Measurements from ENCODE around the gene AFF3.

Gene AFF3

DNA sequence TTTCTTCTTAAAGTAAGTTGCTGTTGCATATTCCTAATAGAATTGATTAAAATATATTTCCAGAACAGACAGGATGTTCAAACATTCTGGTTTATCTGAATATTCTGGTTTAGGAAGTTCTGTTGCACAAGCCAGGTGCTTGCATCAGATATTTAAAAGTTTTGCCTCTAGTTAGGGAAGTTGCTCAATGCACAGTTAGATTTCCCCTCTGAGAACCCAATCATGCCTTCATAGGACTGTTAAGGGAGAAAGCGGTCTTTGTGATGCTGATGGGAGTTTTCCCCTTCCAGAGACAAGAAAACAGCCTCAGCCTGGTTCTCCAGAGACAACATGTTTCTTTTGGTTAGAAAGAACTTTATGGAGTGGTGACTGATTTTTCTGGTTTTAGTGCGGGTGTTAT lies 587.0 kb downstream of the AFF3 start:
- intact Hi-C loops (cut with DNase I), result loop anchor here (5.0 kb wide), 1 partner anchor 687 kb away; no protein-coding TSS in a partner anchor

GRCh38 chr2:99554871-99555270 lies 587.5 kb downstream of the AFF3 start:
- DNase-seq, result no peak
- intact Hi-C loops (cut with DNase I), result loop anchor here (5.0 kb wide), 1 partner anchor 687 kb away; no protein-coding TSS in a partner anchor

More for the DNA sequence above, 587.0 kb downstream of the AFF3 start:
- DNase-seq, result no peak

DNA sequence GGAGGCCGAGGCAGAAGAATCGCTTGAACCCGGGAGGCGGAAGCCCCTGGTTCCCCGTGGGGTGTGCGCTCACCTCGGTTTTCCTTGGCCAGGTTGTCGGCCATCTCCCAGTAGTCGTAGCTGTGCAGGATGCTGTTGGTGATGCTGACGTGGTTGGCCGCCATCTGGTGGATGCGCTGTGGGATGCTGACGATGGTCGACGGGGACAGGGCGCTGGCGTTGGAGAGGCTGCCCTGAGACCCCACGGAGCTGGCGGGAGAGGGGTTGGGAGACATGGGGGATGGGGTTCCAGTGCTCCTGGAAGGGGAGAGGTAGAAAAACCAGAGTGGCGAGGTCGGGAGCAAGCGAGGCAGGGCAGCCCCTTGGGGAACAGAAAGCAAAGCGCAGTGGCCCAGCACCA lies 588.2 kb downstream of the AFF3 start:
- DNase-seq, result no peak
- intact Hi-C loops (cut with DNase I), result no loop called here

GRCh38 chr2:99552529-99552928 lies 589.9 kb downstream of the AFF3 start:
- intact Hi-C loops (cut with DNase I), result no loop called here

DNA sequence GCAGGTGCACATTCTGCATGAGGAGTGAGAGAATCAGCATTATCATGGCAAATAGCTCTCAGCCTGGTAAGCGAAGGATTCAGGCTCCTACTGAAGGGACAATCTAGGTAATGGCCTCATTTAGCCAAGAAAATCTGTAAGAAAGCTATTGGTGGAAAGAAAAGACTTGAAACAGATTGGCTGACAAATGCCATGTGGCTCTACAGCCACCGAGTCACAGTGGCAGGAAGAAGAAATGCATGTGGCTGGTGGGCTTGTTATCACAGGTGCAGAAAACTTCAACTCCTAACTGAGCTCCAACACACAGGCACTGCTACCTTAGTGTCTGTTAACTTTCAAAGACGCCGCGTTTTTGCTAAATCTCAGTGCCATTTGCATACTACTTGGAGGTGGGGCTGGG lies 592.0 kb downstream of the AFF3 start:
- intact Hi-C loops (cut with DNase I), result no loop called here

More at GRCh38 chr2:99552529-99552928, 589.9 kb downstream of the AFF3 start:
- no peak for DNase-seq

DNA sequence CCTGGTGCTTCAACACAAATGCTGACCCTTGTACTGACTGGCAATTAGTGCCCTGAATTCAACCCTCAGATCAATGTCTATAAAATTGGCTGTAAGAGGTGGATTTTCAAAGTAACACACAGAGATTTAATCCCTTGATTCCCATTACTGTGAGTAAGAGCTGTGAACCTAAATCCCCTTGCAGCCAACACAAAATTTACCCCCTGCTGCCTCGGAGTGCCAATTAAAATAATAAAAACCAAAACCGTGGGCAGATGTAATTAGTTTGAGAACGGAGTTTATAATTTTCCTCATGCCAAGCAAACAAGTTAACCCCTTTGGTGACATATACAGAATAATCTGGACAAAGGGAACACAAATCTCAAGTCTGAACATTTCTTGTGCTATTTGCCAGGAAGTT lies 596.8 kb downstream of the AFF3 start:
- DNase-seq, result no peak
- intact Hi-C loops (cut with DNase I), result no loop called here

More for the DNA sequence above, 592.0 kb downstream of the AFF3 start:
- no peak for DNase-seq

DNA sequence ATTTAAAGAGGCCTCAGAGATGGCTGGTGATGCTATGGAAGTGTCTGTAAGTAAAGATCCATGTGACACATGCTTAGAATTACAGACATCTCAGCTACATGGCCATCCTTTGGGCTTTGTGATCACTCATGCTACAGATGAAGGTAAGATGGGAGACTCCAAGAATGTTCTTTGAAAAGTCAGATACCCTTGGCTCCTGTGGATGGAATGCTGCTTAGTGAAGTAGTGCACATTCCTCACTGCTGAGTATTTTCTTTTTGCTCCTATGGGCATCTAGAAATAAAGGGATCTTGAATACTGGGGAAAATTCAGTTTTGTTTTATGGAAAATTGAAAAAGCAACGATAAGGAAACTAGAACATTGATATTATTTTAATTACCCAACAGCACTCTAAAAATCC lies 597.3 kb downstream of the AFF3 start:
- intact Hi-C loops (cut with DNase I), result no loop called here
- DNase-seq, result no peak

- DNase-seq, result no peak
- intact Hi-C loops (cut with DNase I), result no loop called here
These were observed 597.8 kb downstream of the AFF3 start for GRCh38 chr2:99544608-99545007.

DNA sequence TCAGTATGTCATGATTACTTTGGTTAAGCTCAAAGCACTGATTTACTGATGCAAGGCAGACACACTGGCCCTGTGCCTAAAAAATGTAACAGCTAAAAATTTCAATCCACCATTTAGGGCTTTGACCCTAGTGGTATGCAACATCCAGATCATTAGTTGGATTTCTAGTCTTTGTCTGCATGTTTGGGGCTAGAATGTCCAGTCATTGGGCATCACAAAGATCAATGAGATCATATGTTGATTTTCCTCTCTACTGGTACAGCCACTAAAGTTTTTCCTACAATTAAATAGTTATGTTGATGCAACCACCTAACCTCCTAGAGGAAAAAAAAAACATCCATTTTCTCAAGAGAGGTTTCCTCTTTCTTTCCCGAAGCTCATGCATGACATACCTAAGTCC lies 599.1 kb downstream of the AFF3 start:
- no peak for DNase-seq
- intact Hi-C loops (cut with DNase I), result no loop called here

DNA sequence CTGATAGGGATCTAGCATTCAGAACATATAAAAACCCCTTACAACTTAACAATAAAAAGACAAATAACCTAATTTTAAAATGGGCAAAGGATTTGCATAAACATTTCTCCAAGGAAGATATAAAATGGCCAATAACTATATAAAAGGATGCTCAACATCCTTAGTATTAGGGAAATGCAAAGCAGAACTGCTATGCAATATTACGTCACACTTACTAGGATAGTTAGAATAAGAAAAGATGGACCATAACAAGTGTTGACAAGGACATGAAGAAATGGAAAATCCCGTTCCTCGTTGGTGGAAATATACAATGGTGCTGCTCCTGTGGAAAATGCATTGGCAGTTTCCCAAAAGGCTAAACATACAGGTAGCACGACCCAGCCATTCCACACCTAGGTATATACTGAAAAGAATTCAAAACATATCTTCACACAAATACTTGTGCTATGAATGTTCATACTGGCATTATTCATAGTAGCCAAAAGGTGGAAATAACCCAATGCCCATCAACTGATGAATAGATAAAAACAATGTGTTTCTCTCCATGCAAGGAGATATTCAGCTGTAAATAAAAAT lies 604.4 kb downstream of the AFF3 start:
- DNase-seq, result no peak

GRCh38 chr2:99524056-99524455 lies 618.3 kb downstream of the AFF3 start:
- no peak for DNase-seq
- intact Hi-C loops (cut with DNase I), result no loop called here

More for the DNA sequence above, 604.4 kb downstream of the AFF3 start:
- intact Hi-C loops (cut with DNase I), result no loop called here

- intact Hi-C loops (cut with DNase I), result no loop called here
- DNase-seq, result no peak
These were observed 620.2 kb downstream of the AFF3 start for GRCh38 chr2:99522157-99522556.

DNA sequence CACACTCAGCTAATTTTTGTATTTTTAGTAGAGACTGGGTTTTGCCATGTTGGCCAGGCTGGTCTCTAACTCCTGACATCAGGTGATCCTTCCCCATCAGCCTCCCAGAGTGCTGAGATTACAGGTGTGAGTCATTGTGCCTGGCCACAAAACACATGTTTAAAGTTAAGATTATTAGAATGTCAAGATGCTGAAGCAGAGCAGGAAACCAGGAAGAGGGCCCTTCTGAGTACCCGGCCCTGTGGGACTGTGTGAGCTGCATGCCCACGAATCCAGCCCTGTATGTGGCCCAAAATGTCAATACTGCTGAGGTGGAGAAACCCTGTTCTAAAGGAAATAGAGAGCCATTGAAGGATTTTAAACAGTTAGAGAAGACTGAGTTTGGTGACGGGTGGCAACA lies 621.6 kb downstream of the AFF3 start:
- intact Hi-C loops (cut with DNase I), result no loop called here
- no peak for DNase-seq

DNA sequence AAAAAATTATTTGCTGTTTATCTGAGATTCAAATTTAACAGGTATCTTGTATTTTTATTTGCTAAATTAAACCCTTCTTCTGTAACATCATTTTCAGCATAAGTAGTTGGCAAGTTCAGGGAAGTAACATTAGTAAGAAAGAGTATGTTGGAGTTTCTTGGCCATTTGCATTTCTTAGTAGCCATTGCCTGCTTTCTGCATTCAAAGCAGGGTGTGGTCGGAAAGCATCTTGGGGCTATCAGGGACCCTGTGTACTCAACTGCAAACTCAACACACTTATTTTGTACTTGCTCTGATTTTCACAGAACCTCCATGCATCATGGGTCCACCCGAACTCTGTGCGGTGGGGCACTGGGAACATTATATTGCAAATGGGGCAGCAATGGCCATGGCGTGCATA lies 622.2 kb downstream of the AFF3 start:
- no peak for DNase-seq
- intact Hi-C loops (cut with DNase I), result no loop called here

- DNase-seq, result no peak
- intact Hi-C loops (cut with DNase I), result no loop called here
These were observed 628.0 kb downstream of the AFF3 start for GRCh38 chr2:99514357-99514756.

DNA sequence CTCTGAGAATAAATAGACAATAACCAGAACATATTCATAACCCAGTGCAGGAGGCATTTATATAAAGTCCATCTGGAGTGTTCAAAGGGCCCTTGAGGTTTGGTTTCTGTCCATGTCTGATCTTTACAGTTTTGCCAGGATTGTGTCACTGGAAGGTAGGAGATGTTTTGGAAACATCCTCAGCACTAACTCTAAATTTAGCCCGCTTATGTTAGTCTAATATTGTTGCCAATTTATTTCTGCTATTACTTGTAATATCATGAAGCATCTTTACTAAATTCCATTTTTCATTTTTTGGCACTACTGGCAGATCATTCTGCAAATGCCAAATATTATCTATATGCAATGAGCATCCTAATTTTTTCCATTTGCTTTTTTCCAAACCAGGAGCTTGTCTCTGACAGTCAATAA lies 630.2 kb downstream of the AFF3 start:
- intact Hi-C loops (cut with DNase I), result no loop called here
- DNase-seq, result no peak

DNA sequence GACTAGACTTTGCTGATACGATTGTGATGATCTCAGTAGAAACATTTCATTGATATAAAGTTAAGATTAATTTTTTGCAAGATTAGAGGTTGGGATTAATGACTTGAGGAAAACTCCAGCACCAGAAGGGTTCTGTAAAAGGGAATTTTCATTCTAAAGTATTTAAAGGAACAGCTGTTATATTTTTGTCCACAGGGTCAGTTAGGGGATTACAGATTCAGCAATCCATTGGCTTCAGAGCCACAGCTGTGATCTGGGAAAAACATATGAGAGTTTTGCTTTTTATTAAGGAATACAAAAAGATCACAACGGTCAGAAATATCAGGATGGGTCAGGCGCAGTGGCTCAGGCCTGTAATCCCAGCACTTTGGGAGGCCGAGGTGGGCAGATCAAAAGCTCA lies 633.0 kb downstream of the AFF3 start:
- intact Hi-C loops (cut with DNase I), result no loop called here
- no peak for DNase-seq

- no peak for DNase-seq
- intact Hi-C loops (cut with DNase I), result no loop called here
These were observed 634.2 kb downstream of the AFF3 start for GRCh38 chr2:99507937-99508818.

GRCh38 chr2:99504844-99505584 lies 637.4 kb downstream of the AFF3 start:
- intact Hi-C loops (cut with DNase I), result no loop called here
- DNase-seq, result no peak
